Measurements from ENCODE around the gene ADGRB2.

GRCh38 chr1:31787786-31788137 is 23.6 kb upstream of the ADGRB2 start:
- TF ChIP-seq POLR2AphosphoS5 (IDR thresholded peaks at IDR 0.05; ENCODE audit: low read depth, low read length), result no peak; the same call in 1 of the 2 replicates
- no peak for TF ChIP-seq POLR2A (IDR thresholded peaks at IDR 0.05; ENCODE audit: low read depth, low read length)

All from GM12892 (cell line).